Measurements from ENCODE around the gene CDH4. TPM values are rescaled to one million over a fixed set of nuclear protein-coding genes. Genes with fewer than 3 reads are reported as not detected.

CDH4 gene
- total RNA-seq, 1 experiment from 2014 or later: not detected

DNA sequence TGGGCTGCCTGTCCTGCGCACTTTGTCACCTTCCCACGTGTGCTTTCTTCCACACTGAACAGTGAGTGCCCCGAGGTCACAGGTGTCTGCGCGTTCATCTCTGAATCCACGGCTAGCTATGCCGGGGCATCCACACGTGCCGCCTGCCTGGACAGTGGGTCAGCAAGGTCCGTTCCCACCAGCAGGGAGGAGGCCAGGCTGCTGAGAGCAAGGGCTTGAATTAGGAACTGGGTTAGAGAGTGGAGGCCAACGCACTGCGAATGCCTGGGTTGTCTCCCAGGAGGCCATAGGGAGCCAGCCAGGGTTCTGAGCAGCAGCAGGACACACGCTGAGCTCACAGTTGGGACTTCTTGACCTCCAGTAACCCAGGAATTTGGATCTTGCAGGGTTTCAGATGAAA lies 565.5 kb downstream of the CDH4 start:
- Histone ChIP-seq H3K27me3 (ENCODE audit: low read length) (no peaks in the 10 kb centered on the region), H3K36me3 (ENCODE audit: insufficient read depth, low read length) (no peaks in the 10 kb centered on the region), H3K9me3 (ENCODE audit: low read length) (no peaks in the 10 kb centered on the region), H3K27ac (ENCODE audit: low read length) (no peak overlapping the region), H3K4me3 (ENCODE audit: low read length) (no peak overlapping the region), H3K4me2 (ENCODE audit: low read depth, low read length, poor library complexity, severe bottlenecking) (no peak overlapping the region), H3K79me2 (ENCODE audit: low read length) (no peaks in the 10 kb centered on the region), H4K20me1 (ENCODE audit: insufficient read depth, low read depth, low read length) (peaks cover 20% of the 10 kb centered on the region; the same call in 1 of the 2 replicates), H3K9me2 (replicated peaks; ENCODE audit: insufficient read depth, low read length) (no peaks in the 10 kb centered on the region), H2AFZ (ENCODE audit: low read length) (no peak overlapping the region), H3K4me1 (ENCODE audit: low read length) (peaks cover 7% of the 10 kb centered on the region), H3K9ac (ENCODE audit: low read length) (no peak overlapping the region)
- DNase-seq: no peak

GRCh38 chr20:61818746-61819573 lies 566.9 kb downstream of the CDH4 start:
- no peaks in the 10 kb centered on the region for H3K9me3 ChIP-seq (ENCODE audit: low read length)
- H3K27me3 ChIP-seq (ENCODE audit: low read length): no peaks in the 10 kb centered on the region
- no peak overlapping the region for H3K27ac ChIP-seq (ENCODE audit: low read length)
- no peak overlapping the region for H3K4me2 ChIP-seq (ENCODE audit: low read depth, low read length, poor library complexity, severe bottlenecking)
- H3K4me1 ChIP-seq (ENCODE audit: low read length): peaks cover 7% of the 10 kb centered on the region
- no peaks in the 10 kb centered on the region for H3K36me3 ChIP-seq (ENCODE audit: insufficient read depth, low read length)
- peaks cover 13% of the 10 kb centered on the region; the same call in 1 of the 2 replicates for H4K20me1 ChIP-seq (ENCODE audit: insufficient read depth, low read depth, low read length)
- no peak overlapping the region for H3K4me3 ChIP-seq (ENCODE audit: low read length)
- H2AFZ ChIP-seq (ENCODE audit: low read length): no peak overlapping the region
- no peaks in the 10 kb centered on the region for H3K79me2 ChIP-seq (ENCODE audit: low read length)
- H3K9me2 ChIP-seq (replicated peaks; ENCODE audit: insufficient read depth, low read length): no peaks in the 10 kb centered on the region
- DNase-seq: no peak
- H3K9ac ChIP-seq (ENCODE audit: low read length): no peak overlapping the region

- DNase-seq: no peak
- Histone ChIP-seq H3K9me3 (ENCODE audit: low read length) (no peaks in the 10 kb centered on the region), H3K4me2 (ENCODE audit: low read depth, low read length, poor library complexity, severe bottlenecking) (no peak overlapping the region), H3K27me3 (ENCODE audit: low read length) (no peaks in the 10 kb centered on the region), H4K20me1 (ENCODE audit: insufficient read depth, low read depth, low read length) (peaks cover 13% of the 10 kb centered on the region; the same call in 1 of the 2 replicates), H3K9me2 (replicated peaks; ENCODE audit: insufficient read depth, low read length) (no peaks in the 10 kb centered on the region), H3K27ac (ENCODE audit: low read length) (no peak overlapping the region), H2AFZ (ENCODE audit: low read length) (no peak overlapping the region), H3K9ac (ENCODE audit: low read length) (no peak overlapping the region), H3K4me1 (ENCODE audit: low read length) (peaks cover 7% of the 10 kb centered on the region), H3K36me3 (ENCODE audit: insufficient read depth, low read length) (no peaks in the 10 kb centered on the region), H3K79me2 (ENCODE audit: low read length) (no peaks in the 10 kb centered on the region), H3K4me3 (ENCODE audit: low read length) (no peak overlapping the region)
Measured at GRCh38 chr20:61819574-61819846, 567.4 kb downstream of the CDH4 start.

GRCh38 chr20:61819921-61820825 lies 568.1 kb downstream of the CDH4 start:
- DNase-seq: no peak
- H3K27me3 ChIP-seq (ENCODE audit: low read length): no peaks in the 10 kb centered on the region
- no peaks in the 10 kb centered on the region for H3K9me2 ChIP-seq (replicated peaks; ENCODE audit: insufficient read depth, low read length)
- H3K4me1 ChIP-seq (ENCODE audit: low read length): peaks cover 7% of the 10 kb centered on the region
- no peaks in the 10 kb centered on the region for H3K36me3 ChIP-seq (ENCODE audit: insufficient read depth, low read length)
- no peak overlapping the region for H3K4me2 ChIP-seq (ENCODE audit: low read depth, low read length, poor library complexity, severe bottlenecking)
- H3K4me3 ChIP-seq (ENCODE audit: low read length): no peak overlapping the region
- H2AFZ ChIP-seq (ENCODE audit: low read length): no peak overlapping the region
- H3K9ac ChIP-seq (ENCODE audit: low read length): no peak overlapping the region
- no peaks in the 10 kb centered on the region for H3K79me2 ChIP-seq (ENCODE audit: low read length)
- H4K20me1 ChIP-seq (ENCODE audit: insufficient read depth, low read depth, low read length): peaks cover 8% of the 10 kb centered on the region; the same call in 1 of the 2 replicates
- H3K9me3 ChIP-seq (ENCODE audit: low read length): no peaks in the 10 kb centered on the region
- no peak overlapping the region for H3K27ac ChIP-seq (ENCODE audit: low read length)

DNA sequence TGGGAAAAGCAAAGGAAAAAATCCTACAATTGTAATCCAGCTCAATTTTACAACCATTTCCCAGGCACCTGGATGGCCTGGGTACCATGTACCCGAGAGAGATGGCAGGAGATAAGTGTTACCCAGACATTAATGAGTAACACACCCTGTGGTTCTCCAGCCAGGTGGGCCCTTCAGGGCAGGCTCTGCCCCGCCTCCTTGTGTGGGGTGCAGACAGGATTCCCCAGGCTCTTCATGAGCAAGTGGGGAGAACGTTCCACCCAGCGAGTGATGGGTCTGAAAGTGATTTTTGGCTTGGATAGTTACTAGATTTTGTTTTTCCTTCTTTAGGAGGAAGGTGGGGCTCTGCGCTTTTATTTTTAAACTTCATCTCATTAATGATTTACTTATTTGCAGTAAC lies 569.7 kb downstream of the CDH4 start:
- no peak overlapping the region for H3K4me3 ChIP-seq (ENCODE audit: low read length)
- H3K9me3 ChIP-seq (ENCODE audit: low read length): no peaks in the 10 kb centered on the region
- no peak overlapping the region for H3K9ac ChIP-seq (ENCODE audit: low read length)
- no peak overlapping the region for H2AFZ ChIP-seq (ENCODE audit: low read length)
- H3K27ac ChIP-seq (ENCODE audit: low read length): no peak overlapping the region
- H3K4me1 ChIP-seq (ENCODE audit: low read length): no peaks in the 10 kb centered on the region
- H3K27me3 ChIP-seq (ENCODE audit: low read length): no peaks in the 10 kb centered on the region
- H4K20me1 ChIP-seq (ENCODE audit: insufficient read depth, low read depth, low read length): no peaks in the 10 kb centered on the region
- no peaks in the 10 kb centered on the region for H3K36me3 ChIP-seq (ENCODE audit: insufficient read depth, low read length)
- H3K79me2 ChIP-seq (ENCODE audit: low read length): no peaks in the 10 kb centered on the region
- no peaks in the 10 kb centered on the region for H3K9me2 ChIP-seq (replicated peaks; ENCODE audit: insufficient read depth, low read length)
- no peak for DNase-seq
- no peak overlapping the region for H3K4me2 ChIP-seq (ENCODE audit: low read depth, low read length, poor library complexity, severe bottlenecking)

DNA sequence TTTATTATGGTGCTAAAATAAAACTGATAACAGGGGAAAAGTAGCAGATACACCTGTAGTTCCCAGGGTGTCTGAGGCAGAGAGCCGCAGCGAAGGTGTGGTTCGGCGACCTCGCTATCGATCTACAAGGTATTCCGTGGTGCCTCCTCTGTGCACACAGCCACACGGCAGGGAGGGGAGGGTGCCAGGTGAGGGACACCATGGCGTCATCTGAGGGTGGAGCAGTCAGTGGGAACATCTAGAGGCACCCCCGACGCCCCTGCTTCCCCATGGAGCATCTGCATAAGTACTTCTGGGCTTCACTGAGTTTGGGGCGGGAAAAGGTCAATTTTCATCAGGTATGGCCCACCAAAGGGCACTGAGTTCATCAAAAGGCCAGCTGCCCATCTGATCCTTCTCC lies 570.3 kb downstream of the CDH4 start:
- Histone ChIP-seq H3K27me3 (ENCODE audit: low read length) (no peaks in the 10 kb centered on the region), H3K9ac (ENCODE audit: low read length) (no peak overlapping the region), H4K20me1 (ENCODE audit: insufficient read depth, low read depth, low read length) (no peaks in the 10 kb centered on the region), H3K36me3 (ENCODE audit: insufficient read depth, low read length) (no peaks in the 10 kb centered on the region), H3K4me3 (ENCODE audit: low read length) (no peak overlapping the region), H3K27ac (ENCODE audit: low read length) (no peak overlapping the region), H3K4me1 (ENCODE audit: low read length) (no peaks in the 10 kb centered on the region), H3K9me3 (ENCODE audit: low read length) (no peaks in the 10 kb centered on the region), H3K4me2 (ENCODE audit: low read depth, low read length, poor library complexity, severe bottlenecking) (no peak overlapping the region), H3K79me2 (ENCODE audit: low read length) (no peaks in the 10 kb centered on the region), H2AFZ (ENCODE audit: low read length) (no peak overlapping the region), H3K9me2 (replicated peaks; ENCODE audit: insufficient read depth, low read length) (no peaks in the 10 kb centered on the region)
- no peak for DNase-seq

DNA sequence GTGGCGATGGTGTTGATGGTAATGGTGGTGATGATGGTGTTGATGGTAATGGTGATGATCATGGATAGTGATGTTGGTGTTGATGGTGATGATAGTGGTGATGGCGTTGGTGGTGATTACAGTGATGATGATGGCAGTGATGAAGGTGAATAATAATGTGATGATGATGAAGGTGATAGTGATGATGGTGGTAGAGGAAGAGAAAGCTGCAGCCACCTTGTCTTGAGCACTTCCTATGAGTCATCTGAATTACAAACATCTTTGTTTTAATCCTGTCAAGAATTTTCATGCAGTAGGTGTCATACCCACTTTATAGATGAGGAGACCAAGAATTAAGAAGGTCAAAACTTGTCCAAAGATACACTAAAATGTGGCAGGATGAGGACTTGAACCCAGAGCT lies 571.2 kb downstream of the CDH4 start:
- Histone ChIP-seq H3K9me3 (ENCODE audit: low read length) (no peaks in the 10 kb centered on the region), H3K9me2 (replicated peaks; ENCODE audit: insufficient read depth, low read length) (no peaks in the 10 kb centered on the region), H3K9ac (ENCODE audit: low read length) (no peak overlapping the region), H3K4me3 (ENCODE audit: low read length) (no peak overlapping the region), H3K4me2 (ENCODE audit: low read depth, low read length, poor library complexity, severe bottlenecking) (no peak overlapping the region), H2AFZ (ENCODE audit: low read length) (no peak overlapping the region), H3K4me1 (ENCODE audit: low read length) (no peaks in the 10 kb centered on the region), H3K27ac (ENCODE audit: low read length) (no peak overlapping the region), H3K79me2 (ENCODE audit: low read length) (no peaks in the 10 kb centered on the region), H3K27me3 (ENCODE audit: low read length) (no peaks in the 10 kb centered on the region), H4K20me1 (ENCODE audit: insufficient read depth, low read depth, low read length) (no peaks in the 10 kb centered on the region), H3K36me3 (ENCODE audit: insufficient read depth, low read length) (no peaks in the 10 kb centered on the region)
- no peak for DNase-seq

DNA sequence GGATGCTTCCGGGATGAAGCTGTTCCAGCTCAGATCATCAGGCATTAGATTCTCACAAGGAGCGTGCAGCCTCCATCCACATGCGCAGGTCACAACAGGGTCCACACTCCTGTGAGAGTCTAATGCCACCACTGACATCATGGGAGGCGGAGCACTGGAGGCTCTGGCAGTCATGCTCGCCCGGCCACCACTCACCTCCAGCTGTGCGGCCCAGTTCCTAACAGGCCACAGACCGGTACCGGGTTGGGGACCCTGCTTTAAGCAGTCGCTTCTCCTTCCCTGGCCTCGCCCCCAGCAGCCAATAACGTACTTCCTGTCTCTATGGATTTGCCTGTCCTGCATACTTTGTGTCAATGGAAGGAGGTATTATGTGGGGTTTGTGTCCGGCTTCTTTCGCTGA lies 576.8 kb downstream of the CDH4 start:
- H3K9ac ChIP-seq (ENCODE audit: low read length): no peak overlapping the region
- no peaks in the 10 kb centered on the region for H3K9me2 ChIP-seq (replicated peaks; ENCODE audit: insufficient read depth, low read length)
- H4K20me1 ChIP-seq (ENCODE audit: insufficient read depth, low read depth, low read length): no peaks in the 10 kb centered on the region; the same call in 1 of the 2 replicates
- no peak overlapping the region for H3K4me2 ChIP-seq (ENCODE audit: low read depth, low read length, poor library complexity, severe bottlenecking)
- no peaks in the 10 kb centered on the region for H3K9me3 ChIP-seq (ENCODE audit: low read length)
- DNase-seq: no peak
- no peak overlapping the region for H3K4me3 ChIP-seq (ENCODE audit: low read length)
- no peaks in the 10 kb centered on the region; the same call in 1 of the 2 replicates for H3K27me3 ChIP-seq (ENCODE audit: low read length)
- no peak overlapping the region for H2AFZ ChIP-seq (ENCODE audit: low read length)
- no peak overlapping the region for H3K27ac ChIP-seq (ENCODE audit: low read length)
- no peaks in the 10 kb centered on the region for H3K79me2 ChIP-seq (ENCODE audit: low read length)
- H3K36me3 ChIP-seq (ENCODE audit: insufficient read depth, low read length): no peaks in the 10 kb centered on the region
- no peaks in the 10 kb centered on the region for H3K4me1 ChIP-seq (ENCODE audit: low read length)

Data from Karpas-422 (cell line).